ENCODE data around the gene LGALS14.

Gene LGALS14

GRCh38 chr19:39752390-39752789 is 48.1 kb downstream of the LGALS14 start:
- no peak for DNase-seq

- DNase-seq = no peak
Measured at GRCh38 chr19:39752795-39753194, 48.5 kb downstream of the LGALS14 start.

GRCh38 chr19:39754544-39754943 is 50.3 kb downstream of the LGALS14 start:
- DNase-seq = no peak

DNA sequence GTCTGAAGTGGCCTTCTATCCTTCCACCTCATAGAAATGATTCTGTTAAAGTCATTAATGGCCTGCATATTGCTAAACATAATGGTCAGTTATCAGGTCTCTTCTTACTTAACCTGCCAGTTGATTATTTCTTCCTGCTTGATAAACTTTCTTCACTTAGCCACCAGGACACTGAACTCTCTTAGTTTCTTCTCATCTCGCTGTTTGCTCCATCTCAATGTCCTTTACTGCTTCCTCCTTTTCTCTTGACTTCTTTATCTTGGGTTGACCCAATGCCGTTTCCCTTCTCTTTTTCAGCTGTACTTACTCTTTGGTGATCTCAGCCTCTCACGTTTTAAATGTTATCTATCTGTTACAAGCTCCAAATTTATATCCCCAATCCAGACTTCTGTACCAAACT is 50.7 kb downstream of the LGALS14 start:
- DNase-seq = no peak

Measured in DMS53 (cell line).